ENCODE results near the gene METTL25. TPM values are rescaled to one million over a fixed set of nuclear protein-coding genes. Genes with fewer than 3 reads are reported as not detected.
A peak's percentile ranks its signal among the peaks of the same experiment; 100 is the strongest.

Gene METTL25
- polyA plus RNA-seq, 1 donor from 2014 or later = 12.7 TPM

DNA sequence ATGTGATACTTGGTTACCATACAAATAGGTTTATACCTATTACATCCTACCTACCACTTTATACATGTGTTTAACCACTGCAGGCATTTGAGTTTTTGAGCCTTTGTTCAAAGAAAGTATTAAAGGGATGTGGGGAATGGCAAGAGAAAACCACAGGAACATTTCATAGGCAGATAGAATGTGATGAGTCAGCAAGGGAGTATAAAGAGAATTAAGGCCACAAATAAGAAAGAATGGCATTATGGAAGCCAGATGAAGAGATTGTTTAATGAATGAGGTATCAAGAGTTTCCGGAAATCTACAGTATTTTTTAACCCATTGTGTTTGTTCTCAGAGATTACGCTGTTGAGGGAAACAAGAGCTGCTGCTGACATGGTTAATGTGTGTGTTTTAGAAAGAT is 66.9 kb downstream of the METTL25 start:
- Mint-ChIP-seq H3K27me3 (no peaks in the 10 kb centered on the region), H3K9me3 (no peaks in the 10 kb centered on the region), H3K4me3 (no peak overlapping the region), H3K36me3 (no peaks in the 10 kb centered on the region), H3K4me1 (no peaks in the 10 kb centered on the region), H3K27ac (no peak overlapping the region)

- Mint-ChIP-seq H3K4me1 (no peaks in the 10 kb centered on the region), H3K27me3 (no peaks in the 10 kb centered on the region), H3K9me3 (no peaks in the 10 kb centered on the region), H3K27ac (no peak overlapping the region), H3K36me3 (no peaks in the 10 kb centered on the region), H3K4me3 (no peak overlapping the region)
Observed at GRCh38 chr12:82426081-82426480, 67.8 kb downstream of the METTL25 start.

- H3K9me3 Mint-ChIP-seq = no peaks in the 10 kb centered on the region
- no peak overlapping the region for H3K27ac Mint-ChIP-seq
- no peak overlapping the region for H3K4me3 Mint-ChIP-seq
- H3K27me3 Mint-ChIP-seq = no peaks in the 10 kb centered on the region
- H3K4me1 Mint-ChIP-seq = no peaks in the 10 kb centered on the region
- H3K36me3 Mint-ChIP-seq = no peaks in the 10 kb centered on the region
Observed at GRCh38 chr12:82426586-82426985, 68.3 kb downstream of the METTL25 start.

- H3K27ac Mint-ChIP-seq = no peak overlapping the region
- peaks cover 5% of the 10 kb centered on the region for H3K36me3 Mint-ChIP-seq
- no peaks in the 10 kb centered on the region for H3K9me3 Mint-ChIP-seq
- H3K27me3 Mint-ChIP-seq = no peaks in the 10 kb centered on the region
- no peaks in the 10 kb centered on the region for H3K4me1 Mint-ChIP-seq
- H3K4me3 Mint-ChIP-seq = no peak overlapping the region
Observed at GRCh38 chr12:82430541-82431145, 72.3 kb downstream of the METTL25 start.

DNA sequence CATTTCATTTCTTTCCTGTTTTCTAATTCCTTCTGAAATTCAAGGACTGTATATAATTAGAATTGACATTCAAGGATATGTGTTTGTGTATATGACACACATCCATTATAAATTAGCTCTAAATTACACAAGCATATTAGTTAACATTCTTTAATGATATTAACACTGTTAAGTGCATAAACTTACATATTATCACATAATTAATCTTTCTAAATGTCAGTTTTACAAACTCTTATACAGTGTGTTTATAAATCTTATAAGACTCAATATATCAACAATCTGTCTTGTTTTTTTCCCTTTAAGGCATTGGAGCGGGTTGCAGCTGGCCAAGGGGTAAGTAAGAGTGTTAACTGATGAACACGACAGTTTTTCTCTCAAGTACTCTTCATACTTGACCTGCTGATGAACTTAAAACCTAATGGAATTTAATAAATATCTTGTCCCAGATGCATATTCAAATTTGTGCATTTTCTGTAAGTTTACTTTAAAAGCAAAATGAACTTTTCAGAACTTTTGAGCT is 76.1 kb downstream of the METTL25 start:
- Mint-ChIP-seq H3K27ac (no peak overlapping the region), H3K4me1 (no peaks in the 10 kb centered on the region), H3K4me3 (no peak overlapping the region), H3K27me3 (no peaks in the 10 kb centered on the region), H3K9me3 (no peaks in the 10 kb centered on the region), H3K36me3 (peaks cover 11% of the 10 kb centered on the region)

DNA sequence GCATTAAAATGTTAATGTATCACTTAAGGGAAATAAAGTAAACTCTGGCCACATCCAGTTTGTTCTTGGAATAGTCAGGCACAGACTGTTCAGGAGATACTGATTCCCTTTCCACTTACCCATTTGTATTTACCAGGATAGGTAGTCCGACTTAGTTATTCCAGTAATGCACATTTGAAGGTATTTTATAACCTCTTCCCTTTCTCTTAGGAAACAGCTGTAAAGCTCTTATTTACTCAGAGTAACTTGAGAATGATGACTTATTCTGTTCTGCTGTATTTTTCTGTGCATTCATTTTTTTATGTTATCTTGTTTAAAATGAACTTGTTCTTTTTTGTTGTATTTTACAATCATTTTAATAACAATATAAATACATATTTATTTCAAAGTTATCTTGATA is 78.0 kb downstream of the METTL25 start:
- Mint-ChIP-seq H3K4me1 (peaks cover 0 to 1% (median 0%) of the 10 kb centered on the region in 3 donors), H3K27ac (no peak overlapping the region), H3K36me3 (peaks cover 17% of the 10 kb centered on the region), H3K4me3 (no peak overlapping the region), H3K9me3 (no peaks in the 10 kb centered on the region), H3K27me3 (no peaks in the 10 kb centered on the region)

- Mint-ChIP-seq H3K27me3 (no peaks in the 10 kb centered on the region), H3K4me3 (no peak overlapping the region), H3K9me3 (no peaks in the 10 kb centered on the region), H3K36me3 (peaks cover 17% of the 10 kb centered on the region), H3K4me1 (peaks cover 0 to 1% (median 0%) of the 10 kb centered on the region in 3 donors), H3K27ac (no peak overlapping the region)
Observed at GRCh38 chr12:82437744-82438143, 79.4 kb downstream of the METTL25 start.

GRCh38 chr12:82438356-82438755 is 80.0 kb downstream of the METTL25 start:
- peaks cover 0 to 3% (median 0%) of the 10 kb centered on the region in 3 donors for H3K9me3 Mint-ChIP-seq
- H3K4me3 Mint-ChIP-seq = no peak overlapping the region
- H3K4me1 Mint-ChIP-seq = peaks cover 0 to 1% (median 0%) of the 10 kb centered on the region in 3 donors
- peaks cover 20% of the 10 kb centered on the region for H3K36me3 Mint-ChIP-seq
- no peak overlapping the region for H3K27ac Mint-ChIP-seq
- no peaks in the 10 kb centered on the region for H3K27me3 Mint-ChIP-seq

- peaks cover 0 to 1% (median 0%) of the 10 kb centered on the region in 3 donors for H3K4me1 Mint-ChIP-seq
- no peak overlapping the region for H3K4me3 Mint-ChIP-seq
Observed at GRCh38 chr12:82440885-82441284, 82.6 kb downstream of the METTL25 start.

GRCh38 chr12:82448911-82449578 is 90.7 kb downstream of the METTL25 start:
- no peaks in the 10 kb centered on the region for H3K27me3 Mint-ChIP-seq
- H3K27ac Mint-ChIP-seq = no peak overlapping the region
- H3K4me3 Mint-ChIP-seq = no peak overlapping the region
- peaks cover 2% of the 10 kb centered on the region for H3K36me3 Mint-ChIP-seq
- H3K4me1 Mint-ChIP-seq = no peaks in the 10 kb centered on the region
- no peaks in the 10 kb centered on the region for H3K9me3 Mint-ChIP-seq

More at GRCh38 chr12:82440885-82441284, 82.6 kb downstream of the METTL25 start:
- no peaks in the 10 kb centered on the region for H3K27me3 Mint-ChIP-seq
- H3K36me3 Mint-ChIP-seq = peaks cover 17% of the 10 kb centered on the region
- H3K9me3 Mint-ChIP-seq = peaks cover 0 to 3% (median 0%) of the 10 kb centered on the region in 3 donors
- H3K27ac Mint-ChIP-seq = no peak overlapping the region

DNA sequence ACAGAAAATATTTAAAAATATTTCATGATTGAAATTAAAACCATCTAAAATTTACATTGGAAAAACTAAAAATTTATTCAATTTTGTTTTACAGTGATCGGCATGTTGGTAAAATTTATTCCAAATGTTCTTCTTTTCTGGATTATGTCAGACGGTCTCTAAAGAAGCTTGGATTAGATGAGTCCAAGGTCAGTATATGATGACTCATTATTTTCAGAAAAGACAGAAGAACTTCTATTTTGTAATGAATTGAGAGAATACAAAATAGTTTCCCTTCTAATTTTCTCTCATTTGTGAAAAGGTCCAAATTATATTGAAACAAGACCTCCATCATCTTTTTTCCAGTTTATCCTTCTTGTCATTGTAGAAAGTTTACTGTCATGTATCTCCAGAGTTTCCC is 98.3 kb downstream of the METTL25 start:
- H3K36me3 Mint-ChIP-seq = peaks cover 6% of the 10 kb centered on the region

GRCh38 chr12:82458101-82458500 is 99.8 kb downstream of the METTL25 start:
- H3K4me1 Mint-ChIP-seq = no peaks in the 10 kb centered on the region
- peaks cover 10% of the 10 kb centered on the region for H3K36me3 Mint-ChIP-seq
- H3K27ac Mint-ChIP-seq = peak overlapping the region in 1 of 3 donors; percentile 40
- H3K9me3 Mint-ChIP-seq = no peaks in the 10 kb centered on the region
- no peaks in the 10 kb centered on the region for H3K27me3 Mint-ChIP-seq
- no peak overlapping the region for H3K4me3 Mint-ChIP-seq

More for the DNA sequence above, 98.3 kb downstream of the METTL25 start:
- Mint-ChIP-seq H3K27me3 (no peaks in the 10 kb centered on the region), H3K4me3 (no peak overlapping the region), H3K27ac (no peak overlapping the region), H3K4me1 (no peaks in the 10 kb centered on the region), H3K9me3 (no peaks in the 10 kb centered on the region)

DNA sequence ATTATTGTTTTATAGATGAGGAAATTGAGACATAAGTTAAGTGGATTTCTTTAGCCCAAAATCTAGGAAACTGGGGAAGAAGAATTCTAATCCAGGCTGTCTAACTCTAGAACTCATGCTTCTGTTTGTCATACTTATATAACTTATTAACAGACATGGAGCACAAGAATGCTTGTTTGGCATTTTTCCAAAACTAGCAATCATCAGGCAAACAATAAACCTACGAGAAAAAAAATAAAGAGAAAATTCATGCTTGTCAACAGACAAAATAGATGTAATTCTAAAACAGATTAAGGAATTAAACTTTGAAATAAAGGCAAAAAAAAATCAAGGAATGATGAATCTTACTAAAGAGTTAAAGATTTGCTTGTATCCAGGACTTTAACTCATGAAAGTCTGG is 103.1 kb downstream of the METTL25 start:
- Mint-ChIP-seq H3K9me3 (peaks cover 0 to 2% (median 0%) of the 10 kb centered on the region in 3 donors), H3K4me3 (no peak overlapping the region), H3K27me3 (no peaks in the 10 kb centered on the region), H3K27ac (no peak overlapping the region), H3K4me1 (no peaks in the 10 kb centered on the region), H3K36me3 (peaks cover 16% of the 10 kb centered on the region)

DNA sequence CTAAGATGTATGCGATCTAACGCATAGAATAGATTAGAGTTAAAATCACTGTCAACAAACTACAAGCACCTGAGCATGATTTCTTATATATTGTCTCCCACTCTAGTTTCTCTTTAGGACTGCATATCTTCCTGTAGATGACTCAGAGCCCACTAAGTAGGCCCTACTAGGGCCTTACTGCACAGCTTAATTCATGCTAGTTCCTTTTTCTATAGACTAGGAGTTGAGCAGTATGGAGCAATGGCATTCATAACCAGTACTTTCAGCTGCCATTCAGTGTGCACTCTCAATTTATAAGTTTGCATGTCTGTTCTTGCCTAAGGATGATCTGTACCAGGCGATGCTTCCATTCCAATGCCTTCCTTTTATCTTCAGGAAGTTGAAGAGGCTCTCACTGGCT is 103.5 kb downstream of the METTL25 start:
- Mint-ChIP-seq H3K27me3 (no peaks in the 10 kb centered on the region), H3K4me1 (no peaks in the 10 kb centered on the region), H3K27ac (no peak overlapping the region), H3K9me3 (peaks cover 0 to 3% (median 0%) of the 10 kb centered on the region in 3 donors), H3K36me3 (peaks cover 18% of the 10 kb centered on the region), H3K4me3 (no peak overlapping the region)

- Mint-ChIP-seq H3K36me3 (peaks cover 34% of the 10 kb centered on the region), H3K27ac (no peak overlapping the region), H3K9me3 (peaks cover 4 to 12% (median 7%) of the 10 kb centered on the region in 3 donors), H3K4me1 (no peaks in the 10 kb centered on the region), H3K27me3 (no peaks in the 10 kb centered on the region), H3K4me3 (no peak overlapping the region)
Observed at GRCh38 chr12:82468563-82468962, 110.2 kb downstream of the METTL25 start.
